ENCODE measurements around the gene ZP4. TPM values are rescaled to one million over a fixed set of nuclear protein-coding genes. Genes with fewer than 3 reads are reported as not detected.

ZP4 gene
- total and polyA plus RNA-seq, 2 experiments from 2014 or later = not detected

- TF ChIP-seq, protein P1, sequence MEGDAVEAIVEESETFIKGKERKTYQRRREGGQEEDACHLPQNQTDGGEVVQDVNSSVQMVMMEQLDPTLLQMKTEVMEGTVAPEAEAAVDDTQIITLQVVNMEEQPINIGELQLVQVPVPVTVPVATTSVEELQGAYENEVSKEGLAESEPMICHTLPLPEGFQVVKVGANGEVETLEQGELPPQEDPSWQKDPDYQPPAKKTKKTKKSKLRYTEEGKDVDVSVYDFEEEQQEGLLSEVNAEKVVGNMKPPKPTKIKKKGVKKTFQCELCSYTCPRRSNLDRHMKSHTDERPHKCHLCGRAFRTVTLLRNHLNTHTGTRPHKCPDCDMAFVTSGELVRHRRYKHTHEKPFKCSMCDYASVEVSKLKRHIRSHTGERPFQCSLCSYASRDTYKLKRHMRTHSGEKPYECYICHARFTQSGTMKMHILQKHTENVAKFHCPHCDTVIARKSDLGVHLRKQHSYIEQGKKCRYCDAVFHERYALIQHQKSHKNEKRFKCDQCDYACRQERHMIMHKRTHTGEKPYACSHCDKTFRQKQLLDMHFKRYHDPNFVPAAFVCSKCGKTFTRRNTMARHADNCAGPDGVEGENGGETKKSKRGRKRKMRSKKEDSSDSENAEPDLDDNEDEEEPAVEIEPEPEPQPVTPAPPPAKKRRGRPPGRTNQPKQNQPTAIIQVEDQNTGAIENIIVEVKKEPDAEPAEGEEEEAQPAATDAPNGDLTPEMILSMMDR (conservative IDR thresholded peaks at IDR 0.05; ENCODE audit: low read depth in 2 of 2) = no peak
- TF ChIP-seq ZNF114 (CRISPR knock-in tag; IDR thresholded peaks at IDR 0.05) (no peak), NANOG (IDR thresholded peaks at IDR 0.05; ENCODE audit: borderline replicate concordance) (no peak), ZNF331 (CRISPR knock-in tag; IDR thresholded peaks at IDR 0.05; ENCODE audit: low read depth) (no peak), REST (IDR thresholded peaks at IDR 0.05; ENCODE audit: unreplicated experiment) (no peak), EZH2phosphoT487 (IDR thresholded peaks at IDR 0.05; ENCODE audit: unreplicated experiment) (no peak), CREB1 (CRISPR knock-in tag; IDR thresholded peaks at IDR 0.05; ENCODE audit: low read depth) (no peak), STAT1 (IDR thresholded peaks at IDR 0.05; ENCODE audit: unreplicated experiment) (no peak), EZH2 (IDR thresholded peaks at IDR 0.05; ENCODE audit: low read depth, unreplicated experiment) (no peak)
- TF ChIP-seq, protein P2, sequence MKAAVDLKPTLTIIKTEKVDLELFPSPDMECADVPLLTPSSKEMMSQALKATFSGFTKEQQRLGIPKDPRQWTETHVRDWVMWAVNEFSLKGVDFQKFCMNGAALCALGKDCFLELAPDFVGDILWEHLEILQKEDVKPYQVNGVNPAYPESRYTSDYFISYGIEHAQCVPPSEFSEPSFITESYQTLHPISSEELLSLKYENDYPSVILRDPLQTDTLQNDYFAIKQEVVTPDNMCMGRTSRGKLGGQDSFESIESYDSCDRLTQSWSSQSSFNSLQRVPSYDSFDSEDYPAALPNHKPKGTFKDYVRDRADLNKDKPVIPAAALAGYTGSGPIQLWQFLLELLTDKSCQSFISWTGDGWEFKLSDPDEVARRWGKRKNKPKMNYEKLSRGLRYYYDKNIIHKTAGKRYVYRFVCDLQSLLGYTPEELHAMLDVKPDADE (IDR thresholded peaks at IDR 0.05) = no peak
Observed at GRCh38 chr1:237887542-237887941, 3.2 kb downstream of the ZP4 start (continued).

DNA sequence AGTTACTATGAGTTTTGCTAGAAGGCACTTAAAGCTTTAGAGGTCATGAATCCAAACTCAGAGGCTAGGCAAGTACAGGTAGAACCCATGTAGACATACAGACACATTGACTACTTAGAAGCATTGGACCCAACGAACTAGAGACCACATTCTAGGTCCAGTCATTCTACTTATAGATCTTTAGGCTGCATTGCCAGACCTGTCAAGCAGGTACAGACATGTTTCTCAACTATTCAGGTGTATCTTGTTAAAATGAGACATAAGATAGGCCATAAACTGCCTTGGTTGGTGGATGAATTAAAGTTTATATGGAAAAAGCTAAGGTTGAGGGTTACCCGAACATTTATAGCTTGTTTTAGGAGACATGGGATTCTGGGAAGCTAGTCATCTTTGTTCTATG is 6.5 kb downstream of the ZP4 start:
- H3K79me2 ChIP-seq (replicated peaks; ENCODE audit: insufficient read depth) = no peaks in the 10 kb centered on the region
- no peaks in the 10 kb centered on the region for H3F3A ChIP-seq (replicated peaks; ENCODE audit: low read depth)
- DNase-seq (ENCODE audit: low spot score) (no peak), ATAC-seq (no peak)
- H3K4me1 ChIP-seq (ENCODE audit: insufficient read depth) = no peaks in the 10 kb centered on the region
- Mint-ChIP-seq H3K9me3 (no peaks in the 10 kb centered on the region; the same call in 2 of the 3 replicates), H3K27me3 (ENCODE audit: insufficient read depth, low read depth, poor library complexity) (peaks cover 5% of the 10 kb centered on the region), H3K4me1 (no peaks in the 10 kb centered on the region; the same call in 2 of the 3 replicates), H3K36me3 (ENCODE audit: low read depth) (no peaks in the 10 kb centered on the region), H3K27ac (no peak overlapping the region), H3K4me3 (no peak overlapping the region)
- H3K27me3 ChIP-seq (ENCODE audit: insufficient read depth) = no peaks in the 10 kb centered on the region
- H3K9me2 ChIP-seq (ENCODE audit: insufficient read depth) = peaks cover 20% of the 10 kb centered on the region; the same call in 1 of the 2 replicates
- no peaks in the 10 kb centered on the region for H3K36me3 ChIP-seq (ENCODE audit: insufficient read depth)
- H3K4me3 ChIP-seq = no peak overlapping the region
- H3K4me2 ChIP-seq = no peak overlapping the region
- no peak overlapping the region for H2AFZ ChIP-seq
- H3K27ac ChIP-seq (ENCODE audit: low read depth) = no peak overlapping the region
- H4K20me1 ChIP-seq (replicated peaks; ENCODE audit: insufficient read depth) = no peaks in the 10 kb centered on the region
- TF ChIP-seq EZH2phosphoT487 (IDR thresholded peaks at IDR 0.05; ENCODE audit: unreplicated experiment) (no peak), ZNF462 (CRISPR knock-in tag; IDR thresholded peaks at IDR 0.05) (no peak), JUNB (IDR thresholded peaks at IDR 0.05; ENCODE audit: unreplicated experiment) (no peak)
- TF ChIP-seq, protein P2 (IDR thresholded peaks at IDR 0.05) = no peak

All from GM23338 (cell line).